ENCODE results near the gene YTHDF1.

YTHDF1 gene

DNA sequence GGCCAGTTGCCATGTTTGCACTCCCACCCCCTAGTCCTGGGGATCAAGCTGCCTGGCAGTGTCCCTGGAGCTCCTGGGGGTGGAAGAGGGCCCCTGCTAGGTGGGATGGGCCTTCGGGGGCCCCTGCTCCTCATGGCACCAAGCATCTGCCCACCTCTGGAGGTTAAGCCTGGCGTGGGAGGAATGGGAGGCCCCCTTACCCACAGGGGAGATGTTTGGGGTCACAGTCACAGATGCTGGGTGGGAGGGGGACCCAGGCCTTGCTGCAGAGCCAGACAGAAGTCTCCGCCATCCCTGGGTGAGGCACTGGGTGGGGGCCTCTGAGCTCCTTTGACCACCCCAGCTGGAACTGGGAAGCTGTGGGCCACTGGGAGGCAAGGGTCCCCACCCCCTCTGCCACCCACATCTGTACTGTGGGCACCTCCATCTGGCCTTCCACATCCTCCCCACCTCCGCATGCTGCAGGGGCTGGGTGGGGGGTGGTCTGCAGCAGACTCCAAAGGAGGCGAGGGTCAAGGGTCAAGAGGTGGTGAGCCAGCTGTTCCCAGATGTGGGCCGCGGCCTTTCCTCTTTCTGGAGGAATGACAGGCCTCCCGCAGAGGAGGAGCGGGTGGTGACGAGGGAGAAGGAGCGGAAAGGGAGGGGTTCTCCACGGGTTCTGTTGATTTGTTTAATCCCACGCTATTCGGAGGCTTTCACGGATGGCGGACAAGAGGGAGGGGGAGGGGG is 41.5 kb downstream of the YTHDF1 start (continued):
- TF ChIP-seq ZNF366 (tag by site-specific recombination; conservative IDR thresholded peaks at IDR 0.05) (0 out of 2 replicates have a peak, but pooled peaks have one; percentile 48), SP3 (tag by site-specific recombination; IDR thresholded peaks at IDR 0.05) (0 out of 2 replicates have a peak, but pooled peaks have one; percentile 4), IKZF3 (tag by site-specific recombination; IDR thresholded peaks at IDR 0.05) (peak; percentile 62; the same call in 1 of the 2 replicates), KLF8 (tag by site-specific recombination; IDR thresholded peaks at IDR 0.05) (no peak), ZFP41 (tag by site-specific recombination; IDR thresholded peaks at IDR 0.05; ENCODE audit: borderline replicate concordance) (no peak), ZNF514 (tag by site-specific recombination; IDR thresholded peaks at IDR 0.05) (no peak), ZNF555 (tag by site-specific recombination; conservative IDR thresholded peaks at IDR 0.05) (no peak), ZNF626 (tag by site-specific recombination; IDR thresholded peaks at IDR 0.05) (no peak), ZNF266 (tag by site-specific recombination; IDR thresholded peaks at IDR 0.05; ENCODE audit: low read depth) (no peak), ZNF629 (tag by site-specific recombination; IDR thresholded peaks at IDR 0.05) (no peak), ZNF223 (tag by site-specific recombination; IDR thresholded peaks at IDR 0.05) (no peak), SP2 (tag by site-specific recombination; IDR thresholded peaks at IDR 0.05) (0 out of 2 replicates have a peak, but pooled peaks have one; percentile 26), BCL11A (tag by site-specific recombination; IDR thresholded peaks at IDR 0.05; ENCODE audit: low read depth) (0 out of 2 replicates have a peak, but pooled peaks have one; percentile 39), GLIS2 (tag by site-specific recombination; IDR thresholded peaks at IDR 0.05) (peak; percentile 66)
- TF ChIP-seq, protein P1, sequence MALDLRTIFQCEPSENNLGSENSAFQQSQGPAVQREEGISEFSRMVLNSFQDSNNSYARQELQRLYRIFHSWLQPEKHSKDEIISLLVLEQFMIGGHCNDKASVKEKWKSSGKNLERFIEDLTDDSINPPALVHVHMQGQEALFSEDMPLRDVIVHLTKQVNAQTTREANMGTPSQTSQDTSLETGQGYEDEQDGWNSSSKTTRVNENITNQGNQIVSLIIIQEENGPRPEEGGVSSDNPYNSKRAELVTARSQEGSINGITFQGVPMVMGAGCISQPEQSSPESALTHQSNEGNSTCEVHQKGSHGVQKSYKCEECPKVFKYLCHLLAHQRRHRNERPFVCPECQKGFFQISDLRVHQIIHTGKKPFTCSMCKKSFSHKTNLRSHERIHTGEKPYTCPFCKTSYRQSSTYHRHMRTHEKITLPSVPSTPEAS (tag by site-specific recombination; IDR thresholded peaks at IDR 0.05), result no peak
- TF ChIP-seq, protein P2, sequence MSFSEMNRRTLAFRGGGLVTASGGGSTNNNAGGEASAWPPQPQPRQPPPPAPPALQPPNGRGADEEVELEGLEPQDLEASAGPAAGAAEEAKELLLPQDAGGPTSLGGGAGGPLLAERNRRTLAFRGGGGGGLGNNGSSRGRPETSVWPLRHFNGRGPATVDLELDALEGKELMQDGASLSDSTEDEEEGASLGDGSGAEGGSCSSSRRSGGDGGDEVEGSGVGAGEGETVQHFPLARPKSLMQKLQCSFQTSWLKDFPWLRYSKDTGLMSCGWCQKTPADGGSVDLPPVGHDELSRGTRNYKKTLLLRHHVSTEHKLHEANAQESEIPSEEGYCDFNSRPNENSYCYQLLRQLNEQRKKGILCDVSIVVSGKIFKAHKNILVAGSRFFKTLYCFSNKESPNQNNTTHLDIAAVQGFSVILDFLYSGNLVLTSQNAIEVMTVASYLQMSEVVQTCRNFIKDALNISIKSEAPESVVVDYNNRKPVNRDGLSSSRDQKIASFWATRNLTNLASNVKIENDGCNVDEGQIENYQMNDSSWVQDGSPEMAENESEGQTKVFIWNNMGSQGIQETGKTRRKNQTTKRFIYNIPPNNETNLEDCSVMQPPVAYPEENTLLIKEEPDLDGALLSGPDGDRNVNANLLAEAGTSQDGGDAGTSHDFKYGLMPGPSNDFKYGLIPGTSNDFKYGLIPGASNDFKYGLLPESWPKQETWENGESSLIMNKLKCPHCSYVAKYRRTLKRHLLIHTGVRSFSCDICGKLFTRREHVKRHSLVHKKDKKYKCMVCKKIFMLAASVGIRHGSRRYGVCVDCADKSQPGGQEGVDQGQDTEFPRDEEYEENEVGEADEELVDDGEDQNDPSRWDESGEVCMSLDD (tag by site-specific recombination; IDR thresholded peaks at IDR 0.05), result 0 out of 2 replicates have a peak, but pooled peaks have one; percentile 62
- TF ChIP-seq, protein P3, sequence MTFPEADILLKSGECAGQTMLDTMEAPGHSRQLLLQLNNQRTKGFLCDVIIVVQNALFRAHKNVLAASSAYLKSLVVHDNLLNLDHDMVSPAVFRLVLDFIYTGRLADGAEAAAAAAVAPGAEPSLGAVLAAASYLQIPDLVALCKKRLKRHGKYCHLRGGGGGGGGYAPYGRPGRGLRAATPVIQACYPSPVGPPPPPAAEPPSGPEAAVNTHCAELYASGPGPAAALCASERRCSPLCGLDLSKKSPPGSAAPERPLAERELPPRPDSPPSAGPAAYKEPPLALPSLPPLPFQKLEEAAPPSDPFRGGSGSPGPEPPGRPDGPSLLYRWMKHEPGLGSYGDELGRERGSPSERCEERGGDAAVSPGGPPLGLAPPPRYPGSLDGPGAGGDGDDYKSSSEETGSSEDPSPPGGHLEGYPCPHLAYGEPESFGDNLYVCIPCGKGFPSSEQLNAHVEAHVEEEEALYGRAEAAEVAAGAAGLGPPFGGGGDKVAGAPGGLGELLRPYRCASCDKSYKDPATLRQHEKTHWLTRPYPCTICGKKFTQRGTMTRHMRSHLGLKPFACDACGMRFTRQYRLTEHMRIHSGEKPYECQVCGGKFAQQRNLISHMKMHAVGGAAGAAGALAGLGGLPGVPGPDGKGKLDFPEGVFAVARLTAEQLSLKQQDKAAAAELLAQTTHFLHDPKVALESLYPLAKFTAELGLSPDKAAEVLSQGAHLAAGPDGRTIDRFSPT (tag by site-specific recombination; IDR thresholded peaks at IDR 0.05), result peak; percentile 76
- TF ChIP-seq, protein P4, sequence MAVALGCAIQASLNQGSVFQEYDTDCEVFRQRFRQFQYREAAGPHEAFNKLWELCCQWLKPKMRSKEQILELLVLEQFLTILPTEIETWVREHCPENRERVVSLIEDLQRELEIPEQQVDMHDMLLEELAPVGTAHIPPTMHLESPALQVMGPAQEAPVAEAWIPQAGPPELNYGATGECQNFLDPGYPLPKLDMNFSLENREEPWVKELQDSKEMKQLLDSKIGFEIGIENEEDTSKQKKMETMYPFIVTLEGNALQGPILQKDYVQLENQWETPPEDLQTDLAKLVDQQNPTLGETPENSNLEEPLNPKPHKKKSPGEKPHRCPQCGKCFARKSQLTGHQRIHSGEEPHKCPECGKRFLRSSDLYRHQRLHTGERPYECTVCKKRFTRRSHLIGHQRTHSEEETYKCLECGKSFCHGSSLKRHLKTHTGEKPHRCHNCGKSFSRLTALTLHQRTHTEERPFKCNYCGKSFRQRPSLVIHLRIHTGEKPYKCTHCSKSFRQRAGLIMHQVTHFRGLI (tag by site-specific recombination; IDR thresholded peaks at IDR 0.05), result no peak
